MM.1S (cell line): ENCODE measurements around the gene RPL19.
A peak's percentile ranks its signal among the peaks of the same experiment; 100 is the strongest.

Experiments
- DNase-seq: peaks from one replicate; pipeline ENCODE4 v3.0.0-alpha.2; 2015
- H2AFZ ChIP-seq: fragments of 300-600 bp; sonication (generic); 2 replicates; pipeline ENCODE4 v1.6.0; 2016; ENCODE audit warnings: antibody characterized with exemption, low read length
- H3F3A ChIP-seq: fragments of 300-600 bp; sonication (generic); 2 replicates; pipeline ENCODE4 v1.6.1; 2016; ENCODE audit warnings: mild to moderate bottlenecking, antibody characterized with exemption, low read length, moderate library complexity, mixed read lengths; ENCODE audit not compliant: insufficient read depth
- H3K27ac ChIP-seq: fragments of 300-600 bp; sonication (generic); 2 replicates; pipeline ENCODE4 v1.5.1; 2016; ENCODE audit warnings: mild to moderate bottlenecking, low read length
- H3K27me3 ChIP-seq: fragments of 300-600 bp; sonication (generic); replicated peaks from 2 replicates; pipeline ENCODE4 v1.6.0; 2016; ENCODE audit warnings: low read length; ENCODE audit not compliant: insufficient read depth
- H3K36me3 ChIP-seq: fragments of 300-600 bp; sonication (generic); replicated peaks from 2 replicates; pipeline ENCODE4 v1.6.1; 2016; ENCODE audit warnings: mild to moderate bottlenecking, low read length, mixed read lengths; ENCODE audit not compliant: insufficient read depth
- H3K4me1 ChIP-seq: fragments of 300-600 bp; sonication (generic); 2 replicates; pipeline ENCODE4 v1.6.1; 2016; ENCODE audit warnings: low read length, mixed read lengths
- H3K4me2 ChIP-seq: fragments of 300-600 bp; sonication (generic); 2 replicates; pipeline ENCODE4 v1.6.0; 2016; ENCODE audit warnings: low read depth, low read length
- H3K4me3 ChIP-seq: fragments of 300-600 bp; sonication (generic); 2 replicates; pipeline ENCODE4 v1.5.1; 2016; ENCODE audit warnings: low read length, mixed read lengths
- H3K79me2 ChIP-seq: fragments of 300-600 bp; sonication (generic); 2 replicates; pipeline ENCODE4 v1.6.1; 2016; ENCODE audit warnings: mixed run types, low read length, mixed read lengths
- H3K9ac ChIP-seq: fragments of 300-600 bp; sonication (generic); 2 replicates; pipeline ENCODE4 v1.6.1; 2016; ENCODE audit warnings: low read length, mixed read lengths
- H3K9me2 ChIP-seq: fragments of 300-600 bp; sonication (generic); replicated peaks from 2 replicates; pipeline ENCODE4 v1.6.1; 2016; ENCODE audit warnings: mild to moderate bottlenecking, low read length, mixed read lengths; ENCODE audit not compliant: insufficient read depth
- H3K9me3 ChIP-seq: fragments of 300-600 bp; sonication (generic); replicated peaks from 2 replicates; pipeline ENCODE4 v1.6.1; 2016; ENCODE audit warnings: mild to moderate bottlenecking, low read length, mixed read lengths; ENCODE audit not compliant: insufficient read depth
- H4K20me1 ChIP-seq: fragments of 300-600 bp; sonication (generic); 2 replicates; pipeline ENCODE4 v1.6.1; 2016; ENCODE audit warnings: mild to moderate bottlenecking, low read length, moderate library complexity, mixed read lengths; ENCODE audit not compliant: insufficient read depth
- EZH2 ChIP-seq: fragments of 300-600 bp; sonication (generic); optimal IDR thresholded peaks from 2 replicates; pipeline ENCODE3; 2017; ENCODE audit warnings: low read depth, mild to moderate bottlenecking, antibody characterized with exemption, low read length, mixed read lengths
- EZH2phosphoT487 ChIP-seq: fragments of 300-600 bp; sonication (generic); IDR thresholded peaks from 2 replicates; pipeline ENCODE4 v1.6.1; 2018; ENCODE audit warnings: antibody characterized with exemption, low read length
- TF ChIP-seq, protein P1 (sequence below): fragments of 300-600 bp; sonication (generic); IDR thresholded peaks from 2 replicates; pipeline ENCODE4 v1.5.1; 2016; ENCODE audit warnings: antibody characterized with exemption, low read length, mixed read lengths

RPL19 gene

DNA sequence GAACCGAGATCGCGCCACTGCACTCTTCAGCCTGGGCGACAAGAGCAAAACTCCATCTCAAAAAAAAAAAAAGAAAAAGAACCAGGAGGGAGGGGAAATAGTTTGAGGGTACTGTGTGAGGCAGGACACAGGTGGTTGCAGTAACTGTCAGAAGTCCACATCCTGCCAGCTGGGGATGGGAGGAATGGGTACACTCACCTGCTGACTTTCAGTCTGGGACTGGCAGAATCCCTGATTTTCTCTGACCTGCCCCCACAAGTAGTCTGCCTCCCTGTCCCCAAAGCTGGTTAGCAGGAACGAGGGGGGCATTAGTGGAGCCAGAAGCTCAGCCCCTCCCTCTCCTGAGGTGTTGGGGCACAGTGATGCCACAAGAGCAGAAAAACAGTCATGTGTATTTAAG lies 27.0 kb upstream of the RPL19 start:
- no peaks in the 10 kb centered on the region for H4K20me1 ChIP-seq
- no peak for TF ChIP-seq EZH2
- no peak overlapping the region for H3K4me2 ChIP-seq
- no peaks in the 10 kb centered on the region for H3K79me2 ChIP-seq
- peaks cover 13% of the 10 kb centered on the region for H3K4me1 ChIP-seq
- H3F3A ChIP-seq = peaks cover 6% of the 10 kb centered on the region; the same call in 1 of the 2 replicates
- no peak overlapping the region for H3K9ac ChIP-seq
- no peak overlapping the region for H3K4me3 ChIP-seq
- no peaks in the 10 kb centered on the region for H3K36me3 ChIP-seq
- no peak overlapping the region for H2AFZ ChIP-seq
- DNase-seq = no peak
- H3K9me3 ChIP-seq = no peaks in the 10 kb centered on the region
- H3K27ac ChIP-seq = no peak overlapping the region
- no peaks in the 10 kb centered on the region for H3K9me2 ChIP-seq
- H3K27me3 ChIP-seq = no peaks in the 10 kb centered on the region

DNA sequence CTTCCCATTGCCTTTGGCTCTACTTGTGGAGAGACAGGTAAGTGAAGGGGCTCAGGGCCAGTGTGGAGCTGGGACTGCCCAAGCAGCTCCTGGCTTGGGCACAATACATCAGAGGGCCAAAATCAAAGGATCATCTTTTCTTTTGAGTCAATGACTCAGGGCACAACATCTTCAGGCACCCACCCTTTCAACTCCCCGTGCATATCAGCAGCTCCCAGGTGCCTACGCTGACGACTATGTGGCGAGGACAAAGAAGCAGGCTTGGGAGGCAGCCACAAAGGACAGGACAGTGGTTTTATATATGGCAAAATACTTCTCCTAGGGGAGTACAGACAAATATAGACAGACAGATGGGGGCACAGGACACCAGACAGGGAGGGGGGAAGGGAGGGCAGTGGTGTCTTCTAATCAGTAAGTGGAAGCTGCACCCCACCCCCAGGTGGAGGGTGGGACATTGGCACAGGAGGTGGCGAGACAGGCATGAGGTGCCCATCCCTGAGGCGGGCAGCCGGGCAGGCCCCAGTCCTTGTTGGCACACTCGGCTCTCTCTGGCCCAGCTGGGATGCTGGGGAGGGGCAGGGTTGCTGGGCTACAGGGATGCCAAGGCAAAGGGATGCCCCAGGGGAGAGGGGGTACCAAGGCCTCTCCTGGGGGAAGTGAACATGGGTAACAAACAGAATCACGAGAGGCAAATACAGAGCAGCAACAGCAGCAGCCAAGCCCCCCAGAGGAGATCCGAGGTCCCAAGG lies 26.4 kb upstream of the RPL19 start:
- no peaks in the 10 kb centered on the region for H4K20me1 ChIP-seq
- no peak overlapping the region for H3K27ac ChIP-seq
- peaks cover 6% of the 10 kb centered on the region; the same call in 1 of the 2 replicates for H3F3A ChIP-seq
- H3K27me3 ChIP-seq = no peaks in the 10 kb centered on the region
- no peak overlapping the region for H2AFZ ChIP-seq
- H3K9me2 ChIP-seq = no peaks in the 10 kb centered on the region
- no peaks in the 10 kb centered on the region for H3K79me2 ChIP-seq
- H3K36me3 ChIP-seq = no peaks in the 10 kb centered on the region
- no peak for TF ChIP-seq EZH2
- TF ChIP-seq, protein P1, sequence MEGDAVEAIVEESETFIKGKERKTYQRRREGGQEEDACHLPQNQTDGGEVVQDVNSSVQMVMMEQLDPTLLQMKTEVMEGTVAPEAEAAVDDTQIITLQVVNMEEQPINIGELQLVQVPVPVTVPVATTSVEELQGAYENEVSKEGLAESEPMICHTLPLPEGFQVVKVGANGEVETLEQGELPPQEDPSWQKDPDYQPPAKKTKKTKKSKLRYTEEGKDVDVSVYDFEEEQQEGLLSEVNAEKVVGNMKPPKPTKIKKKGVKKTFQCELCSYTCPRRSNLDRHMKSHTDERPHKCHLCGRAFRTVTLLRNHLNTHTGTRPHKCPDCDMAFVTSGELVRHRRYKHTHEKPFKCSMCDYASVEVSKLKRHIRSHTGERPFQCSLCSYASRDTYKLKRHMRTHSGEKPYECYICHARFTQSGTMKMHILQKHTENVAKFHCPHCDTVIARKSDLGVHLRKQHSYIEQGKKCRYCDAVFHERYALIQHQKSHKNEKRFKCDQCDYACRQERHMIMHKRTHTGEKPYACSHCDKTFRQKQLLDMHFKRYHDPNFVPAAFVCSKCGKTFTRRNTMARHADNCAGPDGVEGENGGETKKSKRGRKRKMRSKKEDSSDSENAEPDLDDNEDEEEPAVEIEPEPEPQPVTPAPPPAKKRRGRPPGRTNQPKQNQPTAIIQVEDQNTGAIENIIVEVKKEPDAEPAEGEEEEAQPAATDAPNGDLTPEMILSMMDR = no peak
- no peak for TF ChIP-seq EZH2phosphoT487
- H3K4me2 ChIP-seq = no peak overlapping the region
- no peaks in the 10 kb centered on the region for H3K9me3 ChIP-seq
- DNase-seq = no peak
- H3K4me1 ChIP-seq = peaks cover 10% of the 10 kb centered on the region
- H3K4me3 ChIP-seq = no peak overlapping the region
- H3K9ac ChIP-seq = no peak overlapping the region

DNA sequence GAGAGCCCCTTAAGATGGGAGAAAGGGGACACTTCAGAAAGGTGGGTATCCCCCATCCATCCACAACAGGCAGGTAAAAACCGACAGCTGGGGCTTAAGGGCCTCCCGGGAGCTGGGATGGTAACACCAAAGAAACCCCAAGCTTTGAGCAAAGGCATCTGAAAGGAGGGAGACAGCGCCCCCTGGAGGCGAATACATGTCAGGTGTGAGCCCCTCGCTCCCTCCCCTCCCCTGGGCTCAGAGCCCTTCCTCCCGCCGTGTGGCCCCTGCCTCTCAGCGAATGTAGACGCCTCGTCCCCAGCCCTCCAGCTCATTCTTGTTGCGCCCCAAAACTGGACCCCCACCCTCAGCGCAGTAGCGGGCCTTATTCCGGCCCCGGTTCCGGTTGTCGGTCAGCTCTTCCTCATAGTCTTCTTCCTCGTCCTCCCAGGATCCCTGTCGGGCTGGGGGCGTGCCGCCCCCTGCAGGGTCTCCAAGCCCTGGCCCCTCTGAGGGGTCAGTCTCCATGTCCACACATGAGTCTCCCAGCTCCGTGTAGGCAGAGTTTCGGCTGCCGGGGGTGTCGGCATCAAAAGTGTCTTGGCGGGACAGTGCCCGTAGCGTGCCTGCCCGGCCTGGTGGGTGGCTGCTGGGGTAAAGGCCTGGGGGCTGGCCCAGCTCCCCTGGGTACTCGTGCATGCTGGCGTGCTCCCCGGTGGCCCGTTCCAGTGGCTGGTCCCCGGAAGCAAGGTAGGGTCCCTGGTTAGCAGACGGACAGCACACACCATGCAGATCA lies 25.0 kb upstream of the RPL19 start:
- H3F3A ChIP-seq = peaks cover 6% of the 10 kb centered on the region; the same call in 1 of the 2 replicates
- no peak overlapping the region for H3K4me3 ChIP-seq
- DNase-seq = peak; percentile 36
- no peaks in the 10 kb centered on the region for H3K79me2 ChIP-seq
- H4K20me1 ChIP-seq = no peaks in the 10 kb centered on the region
- no peak overlapping the region for H3K27ac ChIP-seq
- TF ChIP-seq, protein P1 = peak; percentile 71
- TF ChIP-seq EZH2 (no peak), EZH2phosphoT487 (no peak)
- no peaks in the 10 kb centered on the region for H3K9me3 ChIP-seq
- no peaks in the 10 kb centered on the region for H3K9me2 ChIP-seq
- H2AFZ ChIP-seq = no peak overlapping the region
- H3K9ac ChIP-seq = no peak overlapping the region
- H3K27me3 ChIP-seq = no peaks in the 10 kb centered on the region
- H3K36me3 ChIP-seq = no peaks in the 10 kb centered on the region
- H3K4me2 ChIP-seq = no peak overlapping the region
- peaks cover 10% of the 10 kb centered on the region for H3K4me1 ChIP-seq

DNA sequence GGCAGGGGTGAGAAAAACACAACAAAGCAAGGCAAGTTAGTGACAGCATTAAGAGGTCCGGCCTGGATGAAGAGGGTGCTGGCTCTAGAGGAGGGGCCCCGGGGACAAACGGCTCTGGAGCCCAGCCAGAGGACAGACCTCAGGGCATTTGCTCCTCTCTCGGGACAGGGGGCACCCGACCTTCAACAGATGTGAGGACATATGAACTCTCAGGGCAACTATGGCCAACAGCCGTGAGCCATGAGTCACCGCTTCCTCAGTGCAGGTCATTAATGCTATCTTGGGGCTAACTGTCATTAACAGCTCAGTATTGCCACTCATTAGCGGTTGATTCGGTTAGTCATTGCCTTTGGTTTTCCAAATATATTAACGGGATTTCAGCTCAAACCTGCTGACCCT lies 24.4 kb upstream of the RPL19 start:
- H3K9ac ChIP-seq = no peak overlapping the region
- no peak for DNase-seq
- H3K4me3 ChIP-seq = no peak overlapping the region
- no peaks in the 10 kb centered on the region for H3K27me3 ChIP-seq
- H3F3A ChIP-seq = peaks cover 6% of the 10 kb centered on the region; the same call in 1 of the 2 replicates
- H3K79me2 ChIP-seq = no peaks in the 10 kb centered on the region
- TF ChIP-seq EZH2 = no peak
- TF ChIP-seq EZH2phosphoT487 = no peak
- TF ChIP-seq, protein P1 = no peak
- H3K27ac ChIP-seq = no peak overlapping the region
- H3K36me3 ChIP-seq = no peaks in the 10 kb centered on the region
- H3K4me1 ChIP-seq = peaks cover 10% of the 10 kb centered on the region
- no peaks in the 10 kb centered on the region for H3K9me2 ChIP-seq
- no peaks in the 10 kb centered on the region for H3K9me3 ChIP-seq
- H3K4me2 ChIP-seq = no peak overlapping the region
- no peaks in the 10 kb centered on the region for H4K20me1 ChIP-seq
- H2AFZ ChIP-seq = no peak overlapping the region
